ENCODE measurements around the gene FIGN.

FIGN gene

GRCh38 chr2:163572850-163573249 lies 163.0 kb downstream of the FIGN start:
- TF ChIP-seq ZFX (IDR thresholded peaks at IDR 0.05; ENCODE audit: borderline replicate concordance) = no peak
- TF ChIP-seq, protein P1, sequence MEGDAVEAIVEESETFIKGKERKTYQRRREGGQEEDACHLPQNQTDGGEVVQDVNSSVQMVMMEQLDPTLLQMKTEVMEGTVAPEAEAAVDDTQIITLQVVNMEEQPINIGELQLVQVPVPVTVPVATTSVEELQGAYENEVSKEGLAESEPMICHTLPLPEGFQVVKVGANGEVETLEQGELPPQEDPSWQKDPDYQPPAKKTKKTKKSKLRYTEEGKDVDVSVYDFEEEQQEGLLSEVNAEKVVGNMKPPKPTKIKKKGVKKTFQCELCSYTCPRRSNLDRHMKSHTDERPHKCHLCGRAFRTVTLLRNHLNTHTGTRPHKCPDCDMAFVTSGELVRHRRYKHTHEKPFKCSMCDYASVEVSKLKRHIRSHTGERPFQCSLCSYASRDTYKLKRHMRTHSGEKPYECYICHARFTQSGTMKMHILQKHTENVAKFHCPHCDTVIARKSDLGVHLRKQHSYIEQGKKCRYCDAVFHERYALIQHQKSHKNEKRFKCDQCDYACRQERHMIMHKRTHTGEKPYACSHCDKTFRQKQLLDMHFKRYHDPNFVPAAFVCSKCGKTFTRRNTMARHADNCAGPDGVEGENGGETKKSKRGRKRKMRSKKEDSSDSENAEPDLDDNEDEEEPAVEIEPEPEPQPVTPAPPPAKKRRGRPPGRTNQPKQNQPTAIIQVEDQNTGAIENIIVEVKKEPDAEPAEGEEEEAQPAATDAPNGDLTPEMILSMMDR (IDR thresholded peaks at IDR 0.05) = no peak

DNA sequence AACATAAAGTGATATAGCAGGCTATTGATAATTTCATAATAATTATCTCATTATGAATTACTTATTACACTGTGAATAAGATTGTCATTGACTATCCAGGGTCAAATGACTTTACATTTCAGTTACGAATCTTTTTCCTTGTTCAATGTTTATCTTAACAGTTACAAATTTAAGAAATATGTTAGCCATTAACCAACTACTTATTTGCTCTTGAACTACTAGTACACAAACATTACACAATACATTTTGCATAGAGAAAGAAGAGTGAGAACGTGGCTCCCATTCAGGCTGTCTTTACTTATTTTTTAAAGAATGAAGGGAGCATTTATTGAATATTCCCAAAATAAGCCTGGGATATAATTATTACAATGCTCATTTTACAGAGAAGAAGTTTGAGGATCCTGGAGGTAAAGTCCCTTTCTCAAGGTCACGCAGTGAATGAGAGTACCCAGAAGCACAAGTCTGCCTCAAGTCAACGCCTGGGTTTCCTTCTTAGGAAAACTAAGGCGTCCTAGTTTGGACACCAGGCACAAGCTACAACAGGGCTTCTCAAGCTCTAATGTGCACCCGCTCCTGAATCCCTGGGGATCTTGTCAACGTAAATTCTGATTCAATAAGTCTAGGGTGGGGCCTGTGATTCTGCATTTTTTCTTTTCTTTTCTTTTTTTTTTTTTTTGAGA lies 164.2 kb downstream of the FIGN start:
- TF ChIP-seq, protein P1 (IDR thresholded peaks at IDR 0.05) = no peak
- no peak for TF ChIP-seq ZFX (IDR thresholded peaks at IDR 0.05; ENCODE audit: borderline replicate concordance)
- peak overlapping the region; percentile 39; the same call in 1 of the 2 replicates for H3K27ac ChIP-seq

More at GRCh38 chr2:163572850-163573249, 163.0 kb downstream of the FIGN start:
- H3K27ac ChIP-seq = no peak overlapping the region

DNA sequence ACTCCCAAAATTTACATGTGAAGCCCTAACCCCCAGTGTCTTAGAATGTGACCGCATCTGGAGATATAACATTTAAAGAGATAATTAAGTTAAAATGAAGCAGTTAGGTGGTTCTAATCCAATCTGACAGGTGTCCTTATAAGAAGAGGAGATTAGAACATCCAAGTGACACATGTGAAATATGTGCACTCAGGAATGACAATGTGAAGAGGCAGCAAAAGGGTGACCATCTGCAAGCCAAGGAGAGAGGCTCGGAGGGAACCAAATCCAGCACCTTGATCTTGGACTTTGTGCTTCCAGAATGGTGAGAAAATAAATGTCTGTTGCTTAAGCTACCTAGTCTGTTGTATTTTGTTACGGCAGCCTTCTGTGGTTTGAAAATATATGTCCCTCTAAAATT lies 165.4 kb downstream of the FIGN start:
- H3K27ac ChIP-seq = no peak overlapping the region
- no peak for TF ChIP-seq ZFX (IDR thresholded peaks at IDR 0.05; ENCODE audit: borderline replicate concordance)
- TF ChIP-seq, protein P1 (IDR thresholded peaks at IDR 0.05) = no peak

- TF ChIP-seq ZFX (IDR thresholded peaks at IDR 0.05; ENCODE audit: borderline replicate concordance) = no peak
- TF ChIP-seq, protein P1 (IDR thresholded peaks at IDR 0.05) = no peak
- no peak overlapping the region for H3K27ac ChIP-seq
These were observed 170.6 kb downstream of the FIGN start for GRCh38 chr2:163565192-163565591.

- no peak overlapping the region for H3K27ac ChIP-seq
- TF ChIP-seq, protein P1 (IDR thresholded peaks at IDR 0.05) = no peak
- TF ChIP-seq ZFX (IDR thresholded peaks at IDR 0.05; ENCODE audit: borderline replicate concordance) = no peak
These were observed 171.6 kb downstream of the FIGN start for GRCh38 chr2:163564236-163564635.

- TF ChIP-seq, protein P1 (IDR thresholded peaks at IDR 0.05) = no peak
- TF ChIP-seq ZFX (IDR thresholded peaks at IDR 0.05; ENCODE audit: borderline replicate concordance) = no peak
These were observed 172.5 kb downstream of the FIGN start for GRCh38 chr2:163563336-163563735.

GRCh38 chr2:163558251-163559021 lies 177.4 kb downstream of the FIGN start:
- TF ChIP-seq, protein P1 (IDR thresholded peaks at IDR 0.05) = no peak
- TF ChIP-seq ZFX (IDR thresholded peaks at IDR 0.05; ENCODE audit: borderline replicate concordance) = no peak
- H3K27ac ChIP-seq = no peak overlapping the region

More at GRCh38 chr2:163563336-163563735, 172.5 kb downstream of the FIGN start:
- no peak overlapping the region for H3K27ac ChIP-seq
